A549 (cell line): ENCODE results near the gene FGD5. TPM values are rescaled to one million over a fixed set of nuclear protein-coding genes. Genes with fewer than 3 reads are reported as not detected.
A peak's percentile ranks its signal among the peaks of the same experiment; 100 is the strongest.

ENCODE experiments used
- ATAC-seq, 2 experiments: fragments of 200-7000 bp in 1 of 2; fragments of >200 bp in 1 of 2; cut with Nextera tagmentation in 1 of 2; cut with Tn5 transposase in 1 of 2; 3 replicates each; pipeline versions ENCODE4 v1.8.0 to v1.9.1; 2018 to 2020; ENCODE audit warnings: mild to moderate bottlenecking in 1 of 2, moderate library complexity in 1 of 2
- CTCF ChIA-PET: fragments of 300-600 bp; sonication (Branson Sonifier 250); formaldehyde crosslinking; extraction: SDS; loops from one replicate; lab custom pipeline; 2021; ENCODE audit warnings: antibody characterized with exemption, inconsistent platforms; lab: Yijun Ruan, JAX
- POLR2A ChIA-PET: fragments of 350-600 bp; formaldehyde crosslinking; extraction: SDS; loops from one replicate; lab custom pipeline; 2021; ENCODE audit warnings: antibody characterized with exemption, inconsistent platforms; lab: Yijun Ruan, JAX
- DNase-seq, 2 experiments: peaks; one replicate each; pipeline versions ENCODE4 v3.0.0 to v3.0.0-alpha.2; 2011 to 2016; ENCODE audit warnings: low read depth in 1 of 2, low spot score in 1 of 2
- FAIRE-seq: peaks from 2 replicates; lab custom pipeline; 2011; peaks lifted over from hg19 to GRCh38; lab: Jason Lieb, UNC
- H3K27ac ChIP-seq, 2 experiments: fragments of >200 bp; sonication (Bioruptor Twin); formaldehyde crosslinking; 3 replicates each; pipeline ENCODE4 v1.5.1; 2016 to 2017
- H3K4me1 ChIP-seq: fragments of >200 bp; sonication (Bioruptor Twin); formaldehyde crosslinking; 3 replicates; pipeline ENCODE4 v1.6.1; 2016
- H3K4me2 ChIP-seq: fragments of >200 bp; sonication (Bioruptor Twin); formaldehyde crosslinking; 3 replicates; pipeline ENCODE4 v1.6.1; 2016
- H3K4me3 ChIP-seq: fragments of >200 bp; sonication (Bioruptor Twin); formaldehyde crosslinking; 3 replicates; pipeline ENCODE4 v1.5.1; 2016
- H3K9me3 ChIP-seq: fragments of >200 bp; sonication (Bioruptor Twin); formaldehyde crosslinking; 3 replicates; pipeline ENCODE4 v1.6.1; 2016
- BHLHE40 ChIP-seq: IDR thresholded peaks from 2 replicates; pipeline ENCODE4 v1.6.1; 2012; ENCODE audit warnings: low read depth, low read length, inconsistent platforms
- CEBPB ChIP-seq, 2 experiments: fragments of >200 bp in 1 of 2; sonication (Bioruptor Twin) in 1 of 2; formaldehyde crosslinking in 1 of 2; IDR thresholded peaks; 2 replicates each; pipeline ENCODE4 v1.6.1; 2012 to 2016
- CHD4 ChIP-seq: fragments of 200-600 bp; sonication (generic); IDR thresholded peaks from 2 replicates; pipeline ENCODE4 v1.6.1; 2016; ENCODE audit warnings: antibody characterized with exemption, mild to moderate bottlenecking, borderline replicate concordance
- EHF ChIP-seq: fragments of 250-450 bp; sonication (Bioruptor Pico); IDR thresholded peaks from 2 replicates; pipeline ENCODE4 v1.5.0; 2020; ENCODE audit warnings: mild to moderate bottlenecking
- EHMT2 ChIP-seq: fragments of 200-600 bp; sonication (generic); IDR thresholded peaks from 2 replicates; pipeline ENCODE4 v1.6.1; 2016; ENCODE audit warnings: antibody characterized with exemption, low read depth, mild to moderate bottlenecking, moderate library complexity
- EP300 ChIP-seq, 2 experiments: fragments of >200 bp; sonication (Bioruptor Twin); formaldehyde crosslinking; IDR thresholded peaks; 2 replicates in 1 of 2; 3 replicates in 1 of 2; pipeline ENCODE4 v1.6.1; 2016 to 2017
- HMGXB4 ChIP-seq: fragments of 250-450 bp; sonication (Bioruptor Pico); IDR thresholded peaks from 2 replicates; pipeline ENCODE4 v1.5.0; 2021; ENCODE audit warnings: mild to moderate bottlenecking, moderate library complexity, borderline replicate concordance
- HOXA7 ChIP-seq: fragments of 250-450 bp; sonication (Bioruptor Pico); IDR thresholded peaks from 2 replicates; pipeline ENCODE4 v1.5.0; 2020; ENCODE audit warnings: mild to moderate bottlenecking, moderate library complexity
- HOXB13 ChIP-seq: fragments of 250-450 bp; sonication (Bioruptor Pico); IDR thresholded peaks from 2 replicates; pipeline ENCODE4 v1.5.0; 2020; ENCODE audit warnings: low read depth, mild to moderate bottlenecking, moderate library complexity
- JUNB ChIP-seq: fragments of >200 bp; sonication (Bioruptor Twin); formaldehyde crosslinking; IDR thresholded peaks from 2 replicates; pipeline ENCODE4 v1.6.1; 2016
- MAFK ChIP-seq: fragments of 450-650 bp; IDR thresholded peaks from 2 replicates; pipeline ENCODE4 v1.6.1; 2014; ENCODE audit not compliant: partially characterized antibody
- MYC ChIP-seq: IDR thresholded peaks from 2 replicates; pipeline ENCODE4 v1.6.1; 2012; ENCODE audit warnings: mild to moderate bottlenecking, inconsistent platforms, low read length, improper control_type of control experiment, borderline replicate concordance
- NPAS2 ChIP-seq: fragments of 250-450 bp; sonication (Bioruptor Pico); IDR thresholded peaks from 2 replicates; pipeline ENCODE4 v1.8.0; 2022; ENCODE audit warnings: mild to moderate bottlenecking, moderate library complexity, borderline replicate concordance
- PHF8 ChIP-seq: fragments of 200-600 bp; sonication (generic); IDR thresholded peaks from 2 replicates; pipeline ENCODE4 v1.6.1; 2016; ENCODE audit warnings: low read depth, mild to moderate bottlenecking, antibody characterized with exemption, moderate library complexity, borderline replicate concordance
- RAD21 ChIP-seq, 2 experiments: fragments of >200 bp in 1 of 2; sonication (Bioruptor Twin) in 1 of 2; formaldehyde crosslinking in 1 of 2; IDR thresholded peaks in 1 of 2; conservative IDR thresholded peaks in 1 of 2; 2 replicates in 1 of 2; 3 replicates in 1 of 2; pipeline ENCODE4 v1.6.1; 2012 to 2018; ENCODE audit warnings: inconsistent platforms in 1 of 2
- SMC3 ChIP-seq: fragments of >200 bp; sonication (Bioruptor Twin); formaldehyde crosslinking; IDR thresholded peaks from 3 replicates; pipeline ENCODE4 v1.6.1; 2018; ENCODE audit warnings: inconsistent platforms
- SREBF2 ChIP-seq: fragments of 450-650 bp; IDR thresholded peaks from 2 replicates; pipeline ENCODE4 v1.6.1; 2014; ENCODE audit warnings: mild to moderate bottlenecking, moderate library complexity
- ZFP36 ChIP-seq: fragments of 450-650 bp; IDR thresholded peaks from 2 replicates; pipeline ENCODE4 v1.6.1; 2014; ENCODE audit warnings: borderline replicate concordance; ENCODE audit not compliant: partially characterized antibody
- WGBS: methylation state at CpG from one replicate; pipeline ENCODE4 v1.1.6; 2017; ENCODE audit errors: missing lambda C conversion rate; 5-methylcytosine and 5-hydroxymethylcytosine counted together
- polyA plus RNA-seq, 4 experiments: library from polyadenylated mRNA; depleted of rRNA in 3 of 4; stranded (reverse); fragments of >200 nt; fragmentation: RNase III in 1 of 4; extraction: RNeasy Plus Mini Kit Qiagen cat#74134 plus additional on column Dnase treatment in 1 of 4; gene quantifications; 2 replicates in 3 of 4; 3 replicates in 1 of 4; pipeline ENCODE4 v1.2.3, GENCODE V29; 2011 to 2017
- TF ChIP-seq, protein P1 (sequence below): IDR thresholded peaks from 2 replicates; pipeline ENCODE4 v1.6.1; 2012
- TF ChIP-seq, protein P2 (sequence below): fragments of >200 bp; sonication (Bioruptor Twin); formaldehyde crosslinking; IDR thresholded peaks from 3 replicates; pipeline ENCODE4 v1.6.1; 2016
- TF ChIP-seq, protein P3 (sequence below): fragments of 250-450 bp; sonication (Bioruptor Pico); IDR thresholded peaks from 2 replicates; pipeline ENCODE4 v1.5.0; 2020; ENCODE audit warnings: low read depth, mild to moderate bottlenecking, moderate library complexity

The FGD5 gene
- polyA plus RNA-seq, 2 of the 4 experiments (the other 2 are of a cell fraction): 0.16 TPM; not detected in 1

DNA sequence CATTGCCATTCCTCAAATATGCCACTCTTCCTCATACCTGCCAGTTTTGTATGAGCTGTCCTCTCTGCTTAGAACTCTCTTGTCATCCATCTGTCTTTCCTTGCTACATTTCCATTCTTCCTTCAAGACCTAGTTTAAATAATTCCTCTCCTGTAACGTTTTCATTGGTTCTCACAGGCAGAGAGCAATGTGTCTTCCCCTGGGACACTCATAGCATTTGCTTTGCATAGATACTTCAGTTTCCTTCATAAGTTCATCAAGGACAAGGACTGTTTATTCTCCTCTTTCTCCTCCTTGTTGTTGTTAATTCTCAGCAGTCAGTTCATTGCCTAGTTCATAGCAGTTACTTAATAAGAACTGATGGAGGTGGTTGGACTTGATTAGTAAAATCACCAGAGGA lies 139.2 kb downstream of the FGD5 start:
- TF ChIP-seq, protein P1, sequence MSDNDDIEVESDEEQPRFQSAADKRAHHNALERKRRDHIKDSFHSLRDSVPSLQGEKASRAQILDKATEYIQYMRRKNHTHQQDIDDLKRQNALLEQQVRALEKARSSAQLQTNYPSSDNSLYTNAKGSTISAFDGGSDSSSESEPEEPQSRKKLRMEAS: no peak
- TF ChIP-seq EP300 (IDR thresholded peaks at IDR 0.05): no peak
- no peak for TF ChIP-seq CEBPB (IDR thresholded peaks at IDR 0.05)
- TF ChIP-seq HOXB13 (CRISPR knock-in tag): no peak
- TF ChIP-seq PHF8: no peak
- TF ChIP-seq NPAS2: no peak
- no peak for TF ChIP-seq SREBF2
- TF ChIP-seq RAD21 (conservative IDR thresholded peaks at IDR 0.05 in 1 of 2, IDR thresholded peaks at IDR 0.05 in 1 of 2): no peak
- TF ChIP-seq EHF (CRISPR knock-in tag): no peak
- POLR2A ChIA-PET: no interaction called here
- Histone ChIP-seq H3K27ac (no peak overlapping the region), H3K9me3 (no peaks in the 10 kb centered on the region), H3K4me3 (no peak overlapping the region), H3K4me2 (no peak overlapping the region), H3K4me1 (no peaks in the 10 kb centered on the region)
- DNase-seq (no peak), FAIRE-seq (no peak), ATAC-seq (no peak)
- 79% methylated on average over 1 of the region's 1 CpG for WGBS
- CTCF ChIA-PET: no interaction called here

DNA sequence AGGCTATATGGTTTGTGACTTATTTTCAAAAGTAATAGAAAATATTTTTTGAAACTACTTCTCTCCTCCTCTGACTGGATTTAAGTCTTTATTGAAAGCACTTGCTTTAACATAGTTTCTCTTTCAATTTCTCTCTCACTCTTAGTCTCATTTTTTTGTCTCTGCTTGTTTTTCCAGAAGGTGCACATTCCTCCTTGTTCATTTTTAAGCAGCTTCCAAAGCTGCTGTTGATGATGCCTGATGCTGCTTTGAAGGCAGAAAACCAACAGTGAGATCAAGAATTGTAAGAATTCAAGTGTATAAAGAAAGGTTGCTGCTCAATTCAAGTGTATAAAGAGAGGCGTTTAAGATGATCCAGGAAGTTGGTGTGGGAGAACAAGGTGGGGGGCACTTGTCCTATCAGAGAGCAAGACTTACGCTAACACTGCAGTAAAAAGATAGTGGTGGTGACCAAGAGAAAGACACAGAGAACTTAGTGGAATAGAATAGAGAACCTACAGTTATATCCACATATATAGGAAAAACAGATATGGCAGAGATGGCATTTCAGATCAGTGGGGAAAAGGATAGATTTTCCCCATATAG lies 140.7 kb downstream of the FGD5 start:
- no peak for TF ChIP-seq ZFP36
- ATAC-seq (no peak), DNase-seq (no peak), FAIRE-seq (no peak)
- 93% methylated on average over 2 of the region's 2 CpGs for WGBS
- no peak overlapping the region for H3K27ac ChIP-seq
- no peaks in the 10 kb centered on the region for H3K4me1 ChIP-seq
- ChIA-PET CTCF (interaction anchor here (1.3 kb wide), 1 partner anchor 33 kb away, joined by 3 read pairs; no protein-coding TSS in a partner anchor), POLR2A (no interaction called here)
- no peak overlapping the region for H3K4me3 ChIP-seq
- no peak overlapping the region for H3K4me2 ChIP-seq
- H3K9me3 ChIP-seq: no peaks in the 10 kb centered on the region

- WGBS: 88% methylated on average over 5 of the region's 5 CpGs
- Histone ChIP-seq H3K4me1 (no peaks in the 10 kb centered on the region), H3K4me3 (no peak overlapping the region), H3K27ac (no peak overlapping the region), H3K9me3 (peaks cover 6% of the 10 kb centered on the region; the same call in 2 of the 3 replicates), H3K4me2 (no peak overlapping the region)
- FAIRE-seq (peak; percentile 18), DNase-seq (no peak), ATAC-seq (no peak)
- ChIA-PET CTCF (no interaction called here), POLR2A (no interaction called here)
- TF ChIP-seq MYC: no peak
- TF ChIP-seq MAFK: no peak
- no peak for TF ChIP-seq EHMT2
- TF ChIP-seq, protein P2, sequence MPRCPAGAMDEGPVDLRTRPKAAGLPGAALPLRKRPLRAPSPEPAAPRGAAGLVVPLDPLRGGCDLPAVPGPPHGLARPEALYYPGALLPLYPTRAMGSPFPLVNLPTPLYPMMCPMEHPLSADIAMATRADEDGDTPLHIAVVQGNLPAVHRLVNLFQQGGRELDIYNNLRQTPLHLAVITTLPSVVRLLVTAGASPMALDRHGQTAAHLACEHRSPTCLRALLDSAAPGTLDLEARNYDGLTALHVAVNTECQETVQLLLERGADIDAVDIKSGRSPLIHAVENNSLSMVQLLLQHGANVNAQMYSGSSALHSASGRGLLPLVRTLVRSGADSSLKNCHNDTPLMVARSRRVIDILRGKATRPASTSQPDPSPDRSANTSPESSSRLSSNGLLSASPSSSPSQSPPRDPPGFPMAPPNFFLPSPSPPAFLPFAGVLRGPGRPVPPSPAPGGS: no peak
- TF ChIP-seq HOXA7 (CRISPR knock-in tag): no peak
- no peak for TF ChIP-seq HMGXB4 (CRISPR knock-in tag)
- no peak for TF ChIP-seq SMC3
- no peak for TF ChIP-seq JUNB
- no peak for TF ChIP-seq CHD4
- no peak for TF ChIP-seq BHLHE40
- TF ChIP-seq, protein P3, sequence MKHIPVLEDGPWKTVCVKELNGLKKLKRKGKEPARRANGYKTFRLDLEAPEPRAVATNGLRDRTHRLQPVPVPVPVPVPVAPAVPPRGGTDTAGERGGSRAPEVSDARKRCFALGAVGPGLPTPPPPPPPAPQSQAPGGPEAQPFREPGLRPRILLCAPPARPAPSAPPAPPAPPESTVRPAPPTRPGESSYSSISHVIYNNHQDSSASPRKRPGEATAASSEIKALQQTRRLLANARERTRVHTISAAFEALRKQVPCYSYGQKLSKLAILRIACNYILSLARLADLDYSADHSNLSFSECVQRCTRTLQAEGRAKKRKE (CRISPR knock-in tag): no peak
- no peak for TF ChIP-seq RAD21 (conservative IDR thresholded peaks at IDR 0.05 in 1 of 2, IDR thresholded peaks at IDR 0.05 in 1 of 2)
Measured at GRCh38 chr3:14962762-14963161, 144.0 kb downstream of the FGD5 start.
